Cardiac muscle cell (in vitro differentiated cells and primary cell): Measurements from ENCODE around the gene CEMIP2. TPM values are rescaled to one million over a fixed set of nuclear protein-coding genes. Genes with fewer than 3 reads are reported as not detected.

Experiments
- DNase-seq, 2 donors: peaks; one replicate each; pipeline versions ENCODE4 v3.0.0 to v3.0.0-alpha.2; 2010 to 2017; ENCODE audit warnings: low read depth in 1 of 2, low spot score in 1 of 2
- H3K27ac ChIP-seq: fragments of 200-600 bp; sonication (generic); 2 replicates; pipeline ENCODE4 v1.5.1; 2016
- H3K27me3 ChIP-seq: fragments of 200-600 bp; sonication (generic); 2 replicates; pipeline ENCODE4 v1.6.0; 2016; ENCODE audit warnings: control low read depth
- H3K36me3 ChIP-seq: fragments of 200-600 bp; sonication (generic); 2 replicates; pipeline ENCODE4 v1.5.1; 2016; ENCODE audit warnings: control low read depth
- H3K4me1 ChIP-seq: fragments of 200-600 bp; sonication (generic); 2 replicates; pipeline ENCODE4 v1.8.1; 2017; ENCODE audit warnings: low read depth, mild to moderate bottlenecking, mixed run types
- H3K4me3 ChIP-seq: fragments of 200-600 bp; sonication (generic); 2 replicates; pipeline ENCODE4 v1.5.1; 2016; ENCODE audit warnings: mild to moderate bottlenecking
- H3K9me3 ChIP-seq: fragments of 200-600 bp; sonication (generic); 2 replicates; pipeline ENCODE4 v1.5.1; 2017; ENCODE audit warnings: low read depth, mild to moderate bottlenecking, control low read depth
- polyA plus RNA-seq: library from polyadenylated mRNA; unstranded; fragments of >200 nt; fragmentation: Nextera tagmentation; extraction: Ambion mirVana; gene quantifications from 2 replicates; pipeline ENCODE4 v1.2.1, GENCODE V29; 2016
- total RNA-seq: library from RNA; depleted of rRNA; stranded (reverse); fragments of >200 nt; gene quantifications from 2 replicates; pipeline ENCODE4 v1.2.3, GENCODE V29; 2016
- TF ChIP-seq, protein P1 (sequence below): IDR thresholded peaks from 2 replicates; pipeline ENCODE4 v1.5.1; 2012; ENCODE audit warnings: low read depth, mild to moderate bottlenecking, low read length

CEMIP2 gene
- total and polyA plus RNA-seq, 2 experiments from 2014 or later = 15.9 to 16.5 TPM

DNA sequence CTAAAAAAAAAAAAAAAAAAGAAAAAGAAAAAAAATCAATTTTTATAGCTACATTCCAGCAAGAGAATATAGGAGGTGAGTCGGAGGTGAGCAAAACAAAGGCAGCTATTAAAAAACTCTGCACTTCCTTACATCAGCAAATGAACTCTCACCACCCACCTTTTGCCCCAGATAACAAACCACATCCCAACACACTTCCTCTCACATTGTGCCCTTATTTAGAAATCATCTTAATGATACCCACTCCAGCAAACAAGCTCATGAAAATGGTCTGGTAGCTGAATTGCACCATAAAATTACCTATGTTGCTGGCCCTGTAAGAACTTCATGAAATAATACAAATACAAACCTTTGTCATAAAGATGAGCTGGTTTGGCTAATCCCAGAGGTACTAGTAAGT, 82.9 kb downstream of the CEMIP2 start:
- Histone ChIP-seq H3K4me3 (no peak overlapping the region), H3K36me3 (peaks cover 5% of the 10 kb centered on the region), H3K4me1 (peaks cover 23% of the 10 kb centered on the region), H3K27ac (no peak overlapping the region), H3K27me3 (no peaks in the 10 kb centered on the region), H3K9me3 (no peaks in the 10 kb centered on the region)
- TF ChIP-seq, protein P1, sequence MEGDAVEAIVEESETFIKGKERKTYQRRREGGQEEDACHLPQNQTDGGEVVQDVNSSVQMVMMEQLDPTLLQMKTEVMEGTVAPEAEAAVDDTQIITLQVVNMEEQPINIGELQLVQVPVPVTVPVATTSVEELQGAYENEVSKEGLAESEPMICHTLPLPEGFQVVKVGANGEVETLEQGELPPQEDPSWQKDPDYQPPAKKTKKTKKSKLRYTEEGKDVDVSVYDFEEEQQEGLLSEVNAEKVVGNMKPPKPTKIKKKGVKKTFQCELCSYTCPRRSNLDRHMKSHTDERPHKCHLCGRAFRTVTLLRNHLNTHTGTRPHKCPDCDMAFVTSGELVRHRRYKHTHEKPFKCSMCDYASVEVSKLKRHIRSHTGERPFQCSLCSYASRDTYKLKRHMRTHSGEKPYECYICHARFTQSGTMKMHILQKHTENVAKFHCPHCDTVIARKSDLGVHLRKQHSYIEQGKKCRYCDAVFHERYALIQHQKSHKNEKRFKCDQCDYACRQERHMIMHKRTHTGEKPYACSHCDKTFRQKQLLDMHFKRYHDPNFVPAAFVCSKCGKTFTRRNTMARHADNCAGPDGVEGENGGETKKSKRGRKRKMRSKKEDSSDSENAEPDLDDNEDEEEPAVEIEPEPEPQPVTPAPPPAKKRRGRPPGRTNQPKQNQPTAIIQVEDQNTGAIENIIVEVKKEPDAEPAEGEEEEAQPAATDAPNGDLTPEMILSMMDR = no peak
- no peak for DNase-seq

DNA sequence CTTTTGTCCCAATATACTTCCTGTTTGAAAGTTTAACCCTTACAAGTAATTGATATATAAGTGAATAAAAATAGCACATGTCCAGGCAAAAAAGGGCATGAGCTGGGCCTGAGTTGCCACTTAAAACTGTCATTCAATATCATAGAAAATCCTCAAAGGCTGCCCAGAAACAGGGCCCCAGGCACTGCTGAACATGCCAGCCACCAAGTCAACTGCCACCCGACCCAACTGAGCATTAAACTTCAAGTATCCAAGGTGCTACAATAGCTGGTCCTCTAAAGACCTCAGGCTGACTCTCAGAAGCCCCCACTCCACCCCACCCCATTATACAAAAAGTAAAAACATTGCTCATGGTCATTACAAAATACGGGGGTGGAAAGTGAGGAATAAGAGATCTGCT, 83.7 kb downstream of the CEMIP2 start:
- TF ChIP-seq, protein P1 = no peak
- H3K36me3 ChIP-seq = peaks cover 4% of the 10 kb centered on the region
- no peak for DNase-seq
- H3K4me3 ChIP-seq = no peak overlapping the region
- H3K4me1 ChIP-seq = peaks cover 23% of the 10 kb centered on the region
- H3K9me3 ChIP-seq = no peaks in the 10 kb centered on the region
- H3K27ac ChIP-seq = no peak overlapping the region
- no peaks in the 10 kb centered on the region for H3K27me3 ChIP-seq

DNA sequence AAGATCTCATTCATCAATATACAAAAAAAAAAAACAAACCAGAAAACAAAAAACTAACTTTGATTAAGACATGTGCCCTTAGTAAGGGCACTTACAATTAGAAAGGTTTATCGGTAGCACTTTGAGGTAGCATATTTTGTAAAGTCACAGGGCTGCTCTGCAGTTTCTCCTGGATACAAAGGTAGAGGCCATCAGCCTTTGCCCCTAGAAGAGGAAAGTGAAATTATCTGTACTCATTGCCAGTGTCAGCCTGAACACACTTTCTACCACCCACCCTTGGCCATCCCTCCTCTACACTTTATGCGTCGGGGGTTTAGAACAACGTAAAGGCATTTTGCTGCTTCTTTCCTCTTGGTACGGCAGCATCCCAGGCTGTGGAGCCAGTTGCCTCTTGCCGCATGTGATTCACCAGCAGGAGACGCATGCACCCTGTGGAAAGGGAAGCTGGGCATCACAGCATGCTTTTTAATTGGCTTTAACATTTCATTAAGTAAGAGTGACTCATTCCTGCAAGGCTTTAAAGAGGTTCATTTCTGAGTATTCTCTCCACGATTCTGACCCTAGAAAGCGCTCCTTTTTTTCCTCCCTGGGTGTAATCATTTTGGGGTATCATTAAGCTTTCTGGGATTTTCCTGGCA, 84.6 kb downstream of the CEMIP2 start:
- Histone ChIP-seq H3K36me3 (no peaks in the 10 kb centered on the region), H3K4me3 (no peak overlapping the region), H3K4me1 (peaks cover 23% of the 10 kb centered on the region), H3K27me3 (no peaks in the 10 kb centered on the region), H3K27ac (no peak overlapping the region), H3K9me3 (no peaks in the 10 kb centered on the region)
- TF ChIP-seq, protein P1 = peak; percentile 51
- peak; percentile 13 to 71 for DNase-seq

DNA sequence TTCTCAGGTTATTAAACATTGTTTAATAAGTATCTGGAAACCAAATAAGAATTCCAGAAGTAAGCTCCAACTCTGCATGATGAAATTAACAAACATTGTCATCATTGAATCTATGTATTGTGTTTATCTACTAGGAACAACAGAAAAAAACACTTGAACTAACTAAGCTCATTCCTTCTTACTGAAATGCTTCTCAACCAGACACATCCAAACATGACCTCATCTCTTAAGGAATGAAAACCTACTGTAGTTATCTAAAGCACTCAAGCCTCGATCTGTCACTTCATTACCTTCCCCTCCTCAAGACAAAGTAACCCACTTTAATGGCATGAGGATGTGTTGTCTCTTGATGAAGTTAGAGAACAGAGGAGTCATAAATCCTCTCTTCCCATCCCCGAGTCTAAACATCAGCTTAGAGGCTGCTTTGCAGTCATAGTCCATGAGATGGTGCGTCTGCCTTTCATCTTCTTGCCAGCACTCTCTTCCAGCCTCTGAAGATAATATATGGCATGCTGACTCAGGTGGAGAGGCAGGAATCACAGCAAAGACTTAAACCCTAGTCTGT, 86.5 kb downstream of the CEMIP2 start:
- peaks cover 23% of the 10 kb centered on the region for H3K4me1 ChIP-seq
- H3K36me3 ChIP-seq = no peaks in the 10 kb centered on the region
- peak; percentile 51 to 59 for DNase-seq
- H3K4me3 ChIP-seq = no peak overlapping the region
- peak overlapping the region; percentile 13 for H3K27ac ChIP-seq
- TF ChIP-seq, protein P1 = no peak
- H3K27me3 ChIP-seq = no peaks in the 10 kb centered on the region
- no peaks in the 10 kb centered on the region for H3K9me3 ChIP-seq

DNA sequence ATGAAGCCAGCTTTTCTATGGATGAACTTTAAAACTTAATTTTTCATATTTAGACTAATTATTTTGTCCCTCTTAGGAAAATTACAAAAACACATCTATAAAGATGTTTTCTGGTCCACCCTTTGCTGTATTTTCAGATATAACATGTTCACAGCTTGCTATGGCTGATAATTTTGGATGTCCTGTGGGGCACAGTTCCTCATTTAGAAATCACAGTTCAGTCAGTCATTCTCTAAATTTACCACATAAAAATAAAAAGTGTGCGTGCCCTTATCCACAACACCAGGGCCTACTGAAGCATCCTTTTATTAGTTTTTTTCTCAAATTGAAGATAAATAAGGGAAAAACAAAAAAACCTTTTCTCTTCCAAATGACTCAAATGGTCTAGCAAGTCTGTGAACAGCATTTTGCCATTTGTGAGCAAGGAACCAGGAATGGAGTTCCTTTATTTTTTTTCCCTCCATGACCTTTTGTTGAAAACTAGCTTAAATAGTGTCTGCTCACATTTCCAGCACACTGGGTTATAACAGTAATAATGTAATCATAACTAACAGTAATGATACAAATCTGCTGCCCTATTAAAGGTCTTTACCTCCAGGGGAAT, 87.1 kb downstream of the CEMIP2 start:
- Histone ChIP-seq H3K27me3 (no peaks in the 10 kb centered on the region), H3K27ac (peak overlapping the region; percentile 13), H3K4me3 (no peak overlapping the region), H3K36me3 (no peaks in the 10 kb centered on the region), H3K9me3 (no peaks in the 10 kb centered on the region), H3K4me1 (peaks cover 23% of the 10 kb centered on the region)
- TF ChIP-seq, protein P1 = no peak
- no peak for DNase-seq
